Cardiac muscle cell (in vitro differentiated cells and primary cell): Measurements from ENCODE around the gene IGFN1. TPM values are rescaled to one million over a fixed set of nuclear protein-coding genes. Genes with fewer than 3 reads are reported as not detected.

Experiments used
- DNase-seq, 2 donors: peaks; one replicate each; pipeline versions ENCODE4 v3.0.0 to v3.0.0-alpha.2; 2010 to 2017; ENCODE audit warnings: low read depth in 1 of 2, low spot score in 1 of 2
- H3K27ac ChIP-seq: fragments of 200-600 bp; sonication (generic); 2 replicates; pipeline ENCODE4 v1.5.1; 2016
- H3K27me3 ChIP-seq: fragments of 200-600 bp; sonication (generic); 2 replicates; pipeline ENCODE4 v1.6.0; 2016; ENCODE audit warnings: control low read depth
- H3K36me3 ChIP-seq: fragments of 200-600 bp; sonication (generic); 2 replicates; pipeline ENCODE4 v1.5.1; 2016; ENCODE audit warnings: control low read depth
- H3K4me1 ChIP-seq: fragments of 200-600 bp; sonication (generic); 2 replicates; pipeline ENCODE4 v1.8.1; 2017; ENCODE audit warnings: low read depth, mild to moderate bottlenecking, mixed run types
- H3K4me3 ChIP-seq: fragments of 200-600 bp; sonication (generic); 2 replicates; pipeline ENCODE4 v1.5.1; 2016; ENCODE audit warnings: mild to moderate bottlenecking
- H3K9me3 ChIP-seq: fragments of 200-600 bp; sonication (generic); 2 replicates; pipeline ENCODE4 v1.5.1; 2017; ENCODE audit warnings: low read depth, mild to moderate bottlenecking, control low read depth
- polyA plus RNA-seq: library from polyadenylated mRNA; unstranded; fragments of >200 nt; fragmentation: Nextera tagmentation; extraction: Ambion mirVana; gene quantifications from 2 replicates; pipeline ENCODE4 v1.2.1, GENCODE V29; 2016
- total RNA-seq: library from RNA; depleted of rRNA; stranded (reverse); fragments of >200 nt; gene quantifications from 2 replicates; pipeline ENCODE4 v1.2.3, GENCODE V29; 2016
- TF ChIP-seq, protein P1 (sequence below): IDR thresholded peaks from 2 replicates; pipeline ENCODE4 v1.5.1; 2012; ENCODE audit warnings: low read depth, mild to moderate bottlenecking, low read length

Gene IGFN1
- total and polyA plus RNA-seq, 2 experiments from 2014 or later = not detected

DNA sequence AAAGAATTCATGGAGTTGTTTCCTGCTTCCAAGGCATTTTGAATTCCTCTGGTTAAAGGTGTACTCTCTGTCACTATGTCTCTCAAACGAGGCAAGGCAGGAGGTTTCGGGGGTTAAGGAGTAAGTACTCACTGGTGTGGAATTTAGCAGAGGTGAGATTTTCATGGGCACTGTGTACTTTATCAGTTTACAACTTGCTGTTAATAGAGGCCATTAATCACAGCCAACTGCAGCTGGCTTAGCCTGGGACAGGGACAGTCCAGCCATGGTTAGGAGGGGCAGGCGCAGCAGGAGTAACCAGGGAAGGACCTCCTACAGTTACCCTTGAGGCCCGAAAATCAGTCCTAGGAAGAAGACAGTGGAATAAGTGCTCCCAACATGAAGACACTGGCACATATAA lies 18.3 kb upstream of the IGFN1 start:
- no peaks in the 10 kb centered on the region for H3K9me3 ChIP-seq
- peaks cover 10% of the 10 kb centered on the region for H3K4me1 ChIP-seq
- TF ChIP-seq, protein P1, sequence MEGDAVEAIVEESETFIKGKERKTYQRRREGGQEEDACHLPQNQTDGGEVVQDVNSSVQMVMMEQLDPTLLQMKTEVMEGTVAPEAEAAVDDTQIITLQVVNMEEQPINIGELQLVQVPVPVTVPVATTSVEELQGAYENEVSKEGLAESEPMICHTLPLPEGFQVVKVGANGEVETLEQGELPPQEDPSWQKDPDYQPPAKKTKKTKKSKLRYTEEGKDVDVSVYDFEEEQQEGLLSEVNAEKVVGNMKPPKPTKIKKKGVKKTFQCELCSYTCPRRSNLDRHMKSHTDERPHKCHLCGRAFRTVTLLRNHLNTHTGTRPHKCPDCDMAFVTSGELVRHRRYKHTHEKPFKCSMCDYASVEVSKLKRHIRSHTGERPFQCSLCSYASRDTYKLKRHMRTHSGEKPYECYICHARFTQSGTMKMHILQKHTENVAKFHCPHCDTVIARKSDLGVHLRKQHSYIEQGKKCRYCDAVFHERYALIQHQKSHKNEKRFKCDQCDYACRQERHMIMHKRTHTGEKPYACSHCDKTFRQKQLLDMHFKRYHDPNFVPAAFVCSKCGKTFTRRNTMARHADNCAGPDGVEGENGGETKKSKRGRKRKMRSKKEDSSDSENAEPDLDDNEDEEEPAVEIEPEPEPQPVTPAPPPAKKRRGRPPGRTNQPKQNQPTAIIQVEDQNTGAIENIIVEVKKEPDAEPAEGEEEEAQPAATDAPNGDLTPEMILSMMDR = no peak
- peak in 1 of 2 donors; percentile 43 for DNase-seq
- H3K4me3 ChIP-seq = no peak overlapping the region
- H3K36me3 ChIP-seq = no peaks in the 10 kb centered on the region
- peaks cover 7% of the 10 kb centered on the region for H3K27me3 ChIP-seq
- no peak overlapping the region for H3K27ac ChIP-seq

DNA sequence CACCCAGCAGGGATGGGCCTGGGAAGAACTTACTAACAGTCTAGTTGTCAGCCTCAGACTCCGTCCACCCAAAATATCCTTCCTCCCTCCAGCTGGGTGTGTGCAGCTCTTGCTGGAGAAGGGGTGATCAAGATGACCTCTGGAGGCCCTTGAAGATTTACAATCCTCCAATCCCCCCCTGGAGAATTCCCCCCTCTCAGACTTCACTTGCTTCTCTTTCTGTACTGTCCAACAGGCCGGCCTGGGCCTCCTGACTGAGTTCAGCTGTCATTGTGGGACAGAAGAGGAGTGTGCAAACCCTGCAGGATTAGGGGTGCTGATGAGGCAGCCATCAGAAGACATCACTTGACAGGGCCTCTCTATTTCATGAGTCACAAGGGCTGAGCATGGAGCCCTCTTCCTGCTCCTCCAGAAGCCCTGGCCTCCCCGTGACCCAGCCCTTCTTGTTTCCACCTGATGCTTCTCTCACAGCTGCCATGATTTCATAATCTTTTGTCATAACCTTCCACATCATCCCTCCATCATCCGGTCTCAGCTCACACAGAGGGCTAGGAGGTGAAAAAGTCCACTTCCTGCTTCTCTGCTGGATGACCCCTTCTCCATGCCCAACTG lies 17.5 kb upstream of the IGFN1 start:
- Histone ChIP-seq H3K4me1 (peaks cover 10% of the 10 kb centered on the region), H3K4me3 (no peak overlapping the region), H3K36me3 (no peaks in the 10 kb centered on the region), H3K27me3 (peaks cover 7% of the 10 kb centered on the region), H3K9me3 (no peaks in the 10 kb centered on the region), H3K27ac (no peak overlapping the region)
- TF ChIP-seq, protein P1 = no peak
- DNase-seq = peak in 1 of 2 donors; percentile 14

DNA sequence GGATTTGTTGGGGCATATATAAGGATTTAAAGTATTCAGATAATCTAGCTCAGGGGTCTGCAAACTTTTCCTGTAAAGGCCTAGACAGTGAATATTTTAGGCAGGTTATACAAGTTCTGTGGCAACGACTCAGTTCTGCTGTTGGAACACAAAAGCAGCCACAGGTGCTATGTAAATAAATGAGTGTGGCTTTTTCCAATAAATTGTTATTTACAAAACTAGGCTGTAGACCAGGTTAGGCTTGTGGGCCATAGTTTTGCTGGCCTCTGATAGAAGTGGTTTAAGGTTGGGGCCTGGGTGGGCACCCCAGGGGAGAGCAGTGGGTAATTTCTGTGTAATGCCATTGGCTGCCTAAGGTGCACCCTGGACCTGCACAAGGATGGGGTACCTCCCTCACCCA lies 16.9 kb upstream of the IGFN1 start:
- H3K27me3 ChIP-seq = peaks cover 7% of the 10 kb centered on the region
- no peak overlapping the region for H3K27ac ChIP-seq
- peaks cover 10% of the 10 kb centered on the region for H3K4me1 ChIP-seq
- no peak for DNase-seq
- H3K9me3 ChIP-seq = no peaks in the 10 kb centered on the region
- TF ChIP-seq, protein P1 = no peak
- H3K36me3 ChIP-seq = no peaks in the 10 kb centered on the region
- H3K4me3 ChIP-seq = no peak overlapping the region

DNA sequence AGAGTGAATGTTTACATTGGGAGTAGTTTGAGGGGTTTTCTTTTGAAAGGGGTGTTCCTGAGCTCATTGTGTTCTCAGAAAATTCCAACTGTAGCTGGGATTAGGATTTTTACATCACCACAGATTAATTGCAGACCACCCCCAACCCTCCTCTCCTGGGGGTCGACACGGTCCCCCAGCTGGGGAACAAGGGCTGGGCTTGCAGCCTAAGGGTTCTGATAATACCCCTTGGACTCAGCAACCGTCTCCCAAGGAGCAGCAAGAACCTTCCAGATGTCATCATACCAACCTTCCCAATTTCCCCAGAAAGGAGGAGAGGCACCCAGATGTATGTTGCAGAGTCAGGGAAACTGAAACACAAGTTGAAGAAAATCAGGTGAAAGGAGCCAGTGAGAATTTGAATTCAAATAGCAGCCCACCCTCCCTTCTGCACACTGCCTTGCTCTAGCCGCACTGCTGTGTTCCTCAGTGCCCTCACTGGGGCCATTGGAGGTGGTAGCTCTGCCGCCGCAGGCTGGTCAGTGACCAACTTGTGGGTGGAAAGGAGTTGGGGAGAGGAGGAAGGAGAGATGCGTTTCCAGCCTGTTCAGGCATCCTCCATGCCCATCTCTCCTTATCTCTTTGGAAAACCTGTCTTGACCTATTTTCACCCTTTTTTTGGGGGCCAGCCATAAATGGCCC lies 14.7 kb upstream of the IGFN1 start:
- peaks cover 21% of the 10 kb centered on the region for H3K27me3 ChIP-seq
- H3K27ac ChIP-seq = no peak overlapping the region
- no peak for DNase-seq
- H3K4me1 ChIP-seq = no peaks in the 10 kb centered on the region
- H3K4me3 ChIP-seq = no peak overlapping the region
- TF ChIP-seq, protein P1 = no peak
- no peaks in the 10 kb centered on the region for H3K9me3 ChIP-seq
- H3K36me3 ChIP-seq = no peaks in the 10 kb centered on the region

DNA sequence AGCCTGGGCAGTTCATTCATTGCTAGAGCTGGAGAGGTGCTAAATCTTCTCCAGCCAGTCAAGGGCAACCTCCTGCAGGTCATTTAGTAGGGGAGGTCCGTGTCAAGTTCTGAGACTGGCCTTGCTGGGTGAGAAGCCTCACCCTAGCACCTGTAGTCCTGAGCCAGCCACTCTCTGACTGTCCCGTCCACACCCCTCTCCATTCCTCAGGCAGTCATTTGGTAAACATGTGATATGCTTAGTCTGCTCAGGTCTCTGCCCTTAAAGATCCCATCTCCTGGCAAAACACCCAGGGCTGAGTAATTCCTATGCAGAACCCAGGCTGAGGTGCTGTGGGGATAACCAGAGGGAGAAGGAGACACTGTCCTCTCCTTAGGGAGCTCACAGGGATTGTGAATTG lies 13.7 kb upstream of the IGFN1 start:
- Histone ChIP-seq H3K27ac (no peak overlapping the region), H3K4me1 (no peaks in the 10 kb centered on the region), H3K4me3 (no peak overlapping the region), H3K27me3 (peaks cover 29% of the 10 kb centered on the region), H3K9me3 (no peaks in the 10 kb centered on the region), H3K36me3 (no peaks in the 10 kb centered on the region)
- TF ChIP-seq, protein P1 = no peak
- DNase-seq = no peak
